ENCODE data around the gene PRDM16. TPM values are rescaled to one million over a fixed set of nuclear protein-coding genes. Genes with fewer than 3 reads are reported as not detected.

PRDM16 gene
- polyA plus RNA-seq, 3 donors, result not detected

GRCh38 chr1:3296826-3297225 is 227.8 kb downstream of the PRDM16 start:
- H3K4me1 Mint-ChIP-seq, result no peaks in the 10 kb centered on the region
- Histone ChIP-seq H3K4me2 (replicated peaks; ENCODE audit: extremely low read depth, low read length, poor library complexity, severe bottlenecking) (no peak overlapping the region), H3K9me3 (replicated peaks in 1 of 2; ENCODE audit: control insufficient read depth in 1 of 2, insufficient read depth in 1 of 2, low read length in 2 of 2) (no peaks in the 10 kb centered on the region), H3K9ac (ENCODE audit: insufficient read depth, low read length, poor library complexity, severe bottlenecking) (no peak overlapping the region), H3K27ac (ENCODE audit: low read depth in 1 of 2, low read length in 2 of 2) (no peak overlapping the region), H3K4me1 (ENCODE audit: control insufficient read depth in 1 of 2, insufficient read depth in 2 of 2, low read length in 2 of 2) (no peaks in the 10 kb centered on the region), H3K79me2 (ENCODE audit: insufficient read depth, low read length) (no peaks in the 10 kb centered on the region), H3K27me3 (ENCODE audit: control insufficient read depth in 2 of 2, insufficient read depth in 2 of 2, low read length in 2 of 2) (no peaks in the 10 kb centered on the region), H3K4me3 (replicated peaks in 1 of 3; ENCODE audit: low read depth in 2 of 3, low read length in 3 of 3) (no peak overlapping the region), H4K20me1 (ENCODE audit: insufficient read depth, low read length) (no peaks in the 10 kb centered on the region), H2AFZ (ENCODE audit: insufficient read depth, low read depth, low read length, poor library complexity, severe bottlenecking) (no peak overlapping the region), H3K36me3 (replicated peaks in 1 of 2; ENCODE audit: control insufficient read depth in 1 of 2, insufficient read depth in 2 of 2, low read length in 2 of 2) (no peaks in the 10 kb centered on the region)
- DNase-seq, result no peak
- H3K9me3 Mint-ChIP-seq, result peaks cover 0 to 2% (median 0%) of the 10 kb centered on the region in 7 donors
- intact Hi-C loops (cut with micrococcal nuclease), result no loop called here
- TF ChIP-seq, protein P1, sequence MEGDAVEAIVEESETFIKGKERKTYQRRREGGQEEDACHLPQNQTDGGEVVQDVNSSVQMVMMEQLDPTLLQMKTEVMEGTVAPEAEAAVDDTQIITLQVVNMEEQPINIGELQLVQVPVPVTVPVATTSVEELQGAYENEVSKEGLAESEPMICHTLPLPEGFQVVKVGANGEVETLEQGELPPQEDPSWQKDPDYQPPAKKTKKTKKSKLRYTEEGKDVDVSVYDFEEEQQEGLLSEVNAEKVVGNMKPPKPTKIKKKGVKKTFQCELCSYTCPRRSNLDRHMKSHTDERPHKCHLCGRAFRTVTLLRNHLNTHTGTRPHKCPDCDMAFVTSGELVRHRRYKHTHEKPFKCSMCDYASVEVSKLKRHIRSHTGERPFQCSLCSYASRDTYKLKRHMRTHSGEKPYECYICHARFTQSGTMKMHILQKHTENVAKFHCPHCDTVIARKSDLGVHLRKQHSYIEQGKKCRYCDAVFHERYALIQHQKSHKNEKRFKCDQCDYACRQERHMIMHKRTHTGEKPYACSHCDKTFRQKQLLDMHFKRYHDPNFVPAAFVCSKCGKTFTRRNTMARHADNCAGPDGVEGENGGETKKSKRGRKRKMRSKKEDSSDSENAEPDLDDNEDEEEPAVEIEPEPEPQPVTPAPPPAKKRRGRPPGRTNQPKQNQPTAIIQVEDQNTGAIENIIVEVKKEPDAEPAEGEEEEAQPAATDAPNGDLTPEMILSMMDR (IDR thresholded peaks at IDR 0.05), result no peak
- WGBS (ENCODE audit: insufficient coverage), result 90% methylated on average over 11 of the region's 16 CpGs
- H3K36me3 Mint-ChIP-seq, result no peaks in the 10 kb centered on the region
- H3K27me3 Mint-ChIP-seq (ENCODE audit: low read depth in 3 of 3), result peaks cover 0 to 3% (median 1%) of the 10 kb centered on the region in 3 donors
- H3K4me3 Mint-ChIP-seq, result no peak overlapping the region
- H3K27ac Mint-ChIP-seq, result no peak overlapping the region

- Histone ChIP-seq H3K27me3 (ENCODE audit: control insufficient read depth in 2 of 2, insufficient read depth in 2 of 2, low read length in 2 of 2) (no peaks in the 10 kb centered on the region), H3K4me1 (ENCODE audit: control insufficient read depth in 1 of 2, insufficient read depth in 2 of 2, low read length in 2 of 2) (no peaks in the 10 kb centered on the region), H3K27ac (ENCODE audit: low read depth in 1 of 2, low read length in 2 of 2) (no peak overlapping the region), H4K20me1 (ENCODE audit: insufficient read depth, low read length) (no peaks in the 10 kb centered on the region), H3K4me2 (replicated peaks; ENCODE audit: extremely low read depth, low read length, poor library complexity, severe bottlenecking) (no peak overlapping the region), H2AFZ (ENCODE audit: insufficient read depth, low read depth, low read length, poor library complexity, severe bottlenecking) (no peak overlapping the region), H3K9ac (ENCODE audit: insufficient read depth, low read length, poor library complexity, severe bottlenecking) (no peak overlapping the region), H3K79me2 (ENCODE audit: insufficient read depth, low read length) (no peaks in the 10 kb centered on the region), H3K4me3 (replicated peaks in 1 of 3; ENCODE audit: low read depth in 2 of 3, low read length in 3 of 3) (no peak overlapping the region), H3K36me3 (replicated peaks in 1 of 2; ENCODE audit: control insufficient read depth in 1 of 2, insufficient read depth in 2 of 2, low read length in 2 of 2) (no peaks in the 10 kb centered on the region), H3K9me3 (replicated peaks in 1 of 2; ENCODE audit: control insufficient read depth in 1 of 2, insufficient read depth in 1 of 2, low read length in 2 of 2) (no peaks in the 10 kb centered on the region)
- peaks cover 0 to 2% (median 0%) of the 10 kb centered on the region in 7 donors for H3K9me3 Mint-ChIP-seq
- intact Hi-C loops (cut with micrococcal nuclease), result no loop called here
- H3K27ac Mint-ChIP-seq, result no peak overlapping the region
- no peaks in the 10 kb centered on the region for H3K36me3 Mint-ChIP-seq
- peaks cover 0 to 1% (median 0%) of the 10 kb centered on the region in 3 donors for H3K27me3 Mint-ChIP-seq (ENCODE audit: low read depth in 3 of 3)
- TF ChIP-seq, protein P1 (IDR thresholded peaks at IDR 0.05), result no peak
- DNase-seq, result no peak
- WGBS (ENCODE audit: insufficient coverage), result 80% methylated on average over 7 of the region's 7 CpGs
- no peak overlapping the region for H3K4me3 Mint-ChIP-seq
- no peaks in the 10 kb centered on the region for H3K4me1 Mint-ChIP-seq
These were observed 228.8 kb downstream of the PRDM16 start for GRCh38 chr1:3297756-3298155.

Measured in CD14-positive monocyte (primary cell).